Activated T-cell treated with anti-CD3 and anti-CD28 coated beads, Interleukin-2, amount 50 U/mL, for 4 hours (primary cell): ENCODE data around the gene CMSS1. TPM values are rescaled to one million over a fixed set of nuclear protein-coding genes. Genes with fewer than 3 reads are reported as not detected.

Experiments
- ATAC-seq, 2 donors: fragments of 200-7000 bp; cut with Tn5 transposase; one replicate each; pipeline ENCODE4 v1.10.0; 2021
- DNase-seq: peaks from one replicate; pipeline ENCODE4 v3.0.0-alpha.2; 2020
- H3K27me3 Mint-ChIP-seq: one replicate; pipeline ENCODE4 v1.8.0; 2021; ENCODE audit warnings: low read depth, mixed read lengths
- H3K36me3 Mint-ChIP-seq: one replicate; pipeline ENCODE4 v1.8.0; 2022; ENCODE audit warnings: mixed read lengths; ENCODE audit not compliant: insufficient read depth
- H3K4me1 Mint-ChIP-seq: one replicate; pipeline ENCODE4 v1.8.0; 2021; ENCODE audit warnings: low read depth, mixed read lengths
- H3K4me3 Mint-ChIP-seq: one replicate; pipeline ENCODE4 v1.8.0; 2021; ENCODE audit warnings: mild to moderate bottlenecking, moderate library complexity, mixed read lengths
- H3K9me3 Mint-ChIP-seq: one replicate; pipeline ENCODE4 v1.8.0; 2021; ENCODE audit warnings: mixed read lengths
- total RNA-seq, 3 donors: library from RNA; stranded (reverse); gene quantifications; one replicate each; pipeline ENCODE4 v1.2.1, GENCODE V29; 2021

CMSS1 gene
- total RNA-seq, 3 donors from 2014 or later = 126 to 157 (median 136) TPM

- Mint-ChIP-seq H3K36me3 (peaks cover 60% of the 10 kb centered on the region), H3K27me3 (no peaks in the 10 kb centered on the region), H3K4me1 (no peaks in the 10 kb centered on the region), H3K4me3 (no peak overlapping the region), H3K9me3 (peaks cover 8% of the 10 kb centered on the region)
- DNase-seq (no peak), ATAC-seq (no peak)
Observed at GRCh38 chr3:100173961-100174360, 356.3 kb downstream of the CMSS1 start.

GRCh38 chr3:100175637-100176280, 358.1 kb downstream of the CMSS1 start:
- ATAC-seq (no peak), DNase-seq (no peak)
- Mint-ChIP-seq H3K36me3 (peaks cover 73% of the 10 kb centered on the region), H3K27me3 (no peaks in the 10 kb centered on the region), H3K4me3 (no peak overlapping the region), H3K4me1 (no peaks in the 10 kb centered on the region), H3K9me3 (peaks cover 18% of the 10 kb centered on the region)

- H3K9me3 Mint-ChIP-seq = peaks cover 20% of the 10 kb centered on the region
- H3K4me1 Mint-ChIP-seq = no peaks in the 10 kb centered on the region
- no peak for ATAC-seq
- no peaks in the 10 kb centered on the region for H3K27me3 Mint-ChIP-seq
- H3K36me3 Mint-ChIP-seq = peaks cover 54% of the 10 kb centered on the region
- DNase-seq = no peak
- no peak overlapping the region for H3K4me3 Mint-ChIP-seq
Observed at GRCh38 chr3:100179692-100180349, 362.2 kb downstream of the CMSS1 start.

GRCh38 chr3:100183608-100184125, 366.0 kb downstream of the CMSS1 start:
- H3K9me3 Mint-ChIP-seq = peaks cover 15% of the 10 kb centered on the region
- H3K4me1 Mint-ChIP-seq = no peaks in the 10 kb centered on the region
- peaks cover 2% of the 10 kb centered on the region for H3K27me3 Mint-ChIP-seq
- peaks cover 24% of the 10 kb centered on the region for H3K36me3 Mint-ChIP-seq
- no peak overlapping the region for H3K4me3 Mint-ChIP-seq
- ATAC-seq = no peak
- DNase-seq = no peak

- no peak overlapping the region for H3K4me3 Mint-ChIP-seq
- peaks cover 2% of the 10 kb centered on the region for H3K27me3 Mint-ChIP-seq
- H3K36me3 Mint-ChIP-seq = peaks cover 12% of the 10 kb centered on the region
- ATAC-seq (no peak), DNase-seq (no peak)
- peaks cover 9% of the 10 kb centered on the region for H3K9me3 Mint-ChIP-seq
- no peaks in the 10 kb centered on the region for H3K4me1 Mint-ChIP-seq
Observed at GRCh38 chr3:100184948-100185570, 367.4 kb downstream of the CMSS1 start.

GRCh38 chr3:100185847-100186246, 368.2 kb downstream of the CMSS1 start:
- Mint-ChIP-seq H3K4me3 (no peak overlapping the region), H3K36me3 (peaks cover 4% of the 10 kb centered on the region), H3K27me3 (peaks cover 2% of the 10 kb centered on the region), H3K9me3 (peaks cover under 1% of the 10 kb centered on the region), H3K4me1 (no peaks in the 10 kb centered on the region)
- DNase-seq (no peak), ATAC-seq (no peak)

- no peaks in the 10 kb centered on the region for H3K9me3 Mint-ChIP-seq
- DNase-seq (no peak), ATAC-seq (no peak)
- H3K36me3 Mint-ChIP-seq = peaks cover 2% of the 10 kb centered on the region
- H3K27me3 Mint-ChIP-seq = peaks cover 2% of the 10 kb centered on the region
- H3K4me3 Mint-ChIP-seq = no peak overlapping the region
- H3K4me1 Mint-ChIP-seq = no peaks in the 10 kb centered on the region
Observed at GRCh38 chr3:100189444-100189964, 371.8 kb downstream of the CMSS1 start.

- no peaks in the 10 kb centered on the region for H3K9me3 Mint-ChIP-seq
- H3K4me1 Mint-ChIP-seq = no peaks in the 10 kb centered on the region
- no peaks in the 10 kb centered on the region for H3K36me3 Mint-ChIP-seq
- ATAC-seq = no peak
- no peak for DNase-seq
- no peak overlapping the region for H3K4me3 Mint-ChIP-seq
- no peaks in the 10 kb centered on the region for H3K27me3 Mint-ChIP-seq
Observed at GRCh38 chr3:100195375-100195774, 377.7 kb downstream of the CMSS1 start.

GRCh38 chr3:100197876-100198275, 380.2 kb downstream of the CMSS1 start:
- H3K9me3 Mint-ChIP-seq = no peaks in the 10 kb centered on the region
- no peaks in the 10 kb centered on the region for H3K27me3 Mint-ChIP-seq
- H3K36me3 Mint-ChIP-seq = no peaks in the 10 kb centered on the region
- DNase-seq (no peak), ATAC-seq (no peak)
- H3K4me1 Mint-ChIP-seq = no peaks in the 10 kb centered on the region
- H3K4me3 Mint-ChIP-seq = no peak overlapping the region

- H3K9me3 Mint-ChIP-seq = no peaks in the 10 kb centered on the region
- ATAC-seq = no peak
- H3K4me3 Mint-ChIP-seq = no peak overlapping the region
- no peaks in the 10 kb centered on the region for H3K4me1 Mint-ChIP-seq
- DNase-seq = no peak
- H3K27me3 Mint-ChIP-seq = no peaks in the 10 kb centered on the region
- no peaks in the 10 kb centered on the region for H3K36me3 Mint-ChIP-seq
Observed at GRCh38 chr3:100198579-100199269, 381.1 kb downstream of the CMSS1 start.

GRCh38 chr3:100205171-100205570, 387.5 kb downstream of the CMSS1 start:
- Mint-ChIP-seq H3K27me3 (no peaks in the 10 kb centered on the region), H3K9me3 (no peaks in the 10 kb centered on the region), H3K4me3 (no peak overlapping the region), H3K4me1 (peaks cover 7% of the 10 kb centered on the region), H3K36me3 (no peaks in the 10 kb centered on the region)
- ATAC-seq = no peak
- DNase-seq = no peak

GRCh38 chr3:100206687-100207086, 389.0 kb downstream of the CMSS1 start:
- no peak for DNase-seq
- no peaks in the 10 kb centered on the region for H3K36me3 Mint-ChIP-seq
- no peaks in the 10 kb centered on the region for H3K27me3 Mint-ChIP-seq
- ATAC-seq = no peak
- no peaks in the 10 kb centered on the region for H3K9me3 Mint-ChIP-seq
- no peak overlapping the region for H3K4me3 Mint-ChIP-seq
- H3K4me1 Mint-ChIP-seq = peaks cover 18% of the 10 kb centered on the region

GRCh38 chr3:100207886-100208285, 390.2 kb downstream of the CMSS1 start:
- Mint-ChIP-seq H3K4me3 (no peak overlapping the region), H3K27me3 (no peaks in the 10 kb centered on the region), H3K9me3 (no peaks in the 10 kb centered on the region), H3K4me1 (peaks cover 18% of the 10 kb centered on the region), H3K36me3 (no peaks in the 10 kb centered on the region)
- DNase-seq (no peak), ATAC-seq (no peak)

- ATAC-seq (no peak), DNase-seq (no peak)
- no peaks in the 10 kb centered on the region for H3K36me3 Mint-ChIP-seq
- peaks cover 18% of the 10 kb centered on the region for H3K4me1 Mint-ChIP-seq
- no peak overlapping the region for H3K4me3 Mint-ChIP-seq
- H3K9me3 Mint-ChIP-seq = no peaks in the 10 kb centered on the region
- H3K27me3 Mint-ChIP-seq = peaks cover 3% of the 10 kb centered on the region
Observed at GRCh38 chr3:100209169-100209568, 391.5 kb downstream of the CMSS1 start.
